ENCODE data around the gene GBF1.

DNA sequence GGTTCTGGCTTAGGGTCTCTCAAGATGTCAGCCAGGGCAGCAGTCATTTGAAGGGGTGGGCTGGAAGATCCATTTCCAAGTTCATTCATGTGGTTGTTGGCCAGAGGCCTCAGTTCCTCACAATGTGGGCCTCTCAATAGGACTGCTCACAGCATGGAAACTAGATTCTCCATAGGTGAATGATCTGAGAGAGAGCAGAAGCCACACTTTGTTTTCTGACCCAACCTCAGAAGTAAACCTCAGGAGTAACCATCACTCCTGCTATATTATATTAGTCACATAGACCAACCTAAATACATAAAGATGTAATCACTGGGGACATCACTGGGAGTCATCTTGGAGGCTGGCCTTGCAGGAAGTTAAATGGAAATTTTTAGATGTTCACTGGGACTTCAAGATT lies 42.2 kb downstream of the GBF1 start:
- TF ChIP-seq, protein P1, sequence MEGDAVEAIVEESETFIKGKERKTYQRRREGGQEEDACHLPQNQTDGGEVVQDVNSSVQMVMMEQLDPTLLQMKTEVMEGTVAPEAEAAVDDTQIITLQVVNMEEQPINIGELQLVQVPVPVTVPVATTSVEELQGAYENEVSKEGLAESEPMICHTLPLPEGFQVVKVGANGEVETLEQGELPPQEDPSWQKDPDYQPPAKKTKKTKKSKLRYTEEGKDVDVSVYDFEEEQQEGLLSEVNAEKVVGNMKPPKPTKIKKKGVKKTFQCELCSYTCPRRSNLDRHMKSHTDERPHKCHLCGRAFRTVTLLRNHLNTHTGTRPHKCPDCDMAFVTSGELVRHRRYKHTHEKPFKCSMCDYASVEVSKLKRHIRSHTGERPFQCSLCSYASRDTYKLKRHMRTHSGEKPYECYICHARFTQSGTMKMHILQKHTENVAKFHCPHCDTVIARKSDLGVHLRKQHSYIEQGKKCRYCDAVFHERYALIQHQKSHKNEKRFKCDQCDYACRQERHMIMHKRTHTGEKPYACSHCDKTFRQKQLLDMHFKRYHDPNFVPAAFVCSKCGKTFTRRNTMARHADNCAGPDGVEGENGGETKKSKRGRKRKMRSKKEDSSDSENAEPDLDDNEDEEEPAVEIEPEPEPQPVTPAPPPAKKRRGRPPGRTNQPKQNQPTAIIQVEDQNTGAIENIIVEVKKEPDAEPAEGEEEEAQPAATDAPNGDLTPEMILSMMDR (conservative IDR thresholded peaks at IDR 0.05 in 1 of 2, IDR thresholded peaks at IDR 0.05 in 1 of 2; ENCODE audit: extremely low read depth in 1 of 2, insufficient read depth in 1 of 2, low read depth in 1 of 2, low read length in 2 of 2), result no peak
- TF ChIP-seq EZH2 (IDR thresholded peaks at IDR 0.05; ENCODE audit: borderline replicate concordance, low read length), result no peak

All from mammary epithelial cell (primary cell).